Right cardiac atrium (tissue), 5 donors: ENCODE data around the gene RPL21. TPM values are rescaled to one million over a fixed set of nuclear protein-coding genes. Genes with fewer than 3 reads are reported as not detected.

Experiments used
- ATAC-seq, 2 donors: fragments of 200-7000 bp; cut with Tn5 transposase; one replicate each; pipeline versions ENCODE4 v1.8.0 to v1.9.1; 2020; ENCODE audit warnings: moderate library complexity in 2 of 2, mild to moderate bottlenecking in 1 of 2
- DNase-seq, 3 donors: peaks; one replicate each; pipeline ENCODE4 v3.0.0-alpha.2; 2020
- H3K27ac ChIP-seq: one replicate; pipeline ENCODE4 v1.5.1; 2013; ENCODE audit warnings: mild to moderate bottlenecking, low read length, control low read depth, moderate library complexity
- H3K27me3 ChIP-seq: one replicate; pipeline ENCODE4 v1.6.1; 2013; ENCODE audit not compliant: control insufficient read depth, insufficient read depth
- H3K4me1 ChIP-seq: one replicate; pipeline ENCODE4 v1.6.1; 2013; ENCODE audit warnings: low read length; ENCODE audit not compliant: control insufficient read depth, insufficient read depth
- H3K4me3 ChIP-seq: one replicate; pipeline ENCODE4 v1.5.1; 2013; ENCODE audit warnings: low read length, control low read depth
- H3K9me3 ChIP-seq: one replicate; pipeline ENCODE4 v1.6.1; 2013; ENCODE audit warnings: low read length; ENCODE audit not compliant: control insufficient read depth
- WGBS: extraction: QIAGEN DNeasy Blood & Tissue Kit; methylation state at CpG from one replicate; pipeline ENCODE4 v1.1.7; 2013; 5-methylcytosine and 5-hydroxymethylcytosine counted together
- intact Hi-C, 4 donors: fragments of 100-400 bp; cut with DNase I; formaldehyde crosslinking; loops; one replicate each; pipeline versions ENCODE4 v1.11.0 to v1.14.0; 2022 to 2023
- polyA plus RNA-seq: library from polyadenylated mRNA; stranded (reverse); fragments of 200-250 nt; gene quantifications from one replicate; pipeline ENCODE4 v1.2.3, GENCODE V29; 2013
- total RNA-seq, 4 donors: library from RNA; stranded (reverse); fragmentation: NEBNext Ultra II Directional; extraction: Animal tissue kit (Norgen Biotek cat#: 25700); gene quantifications; one replicate each; pipeline ENCODE4 v1.2.1, GENCODE V29; 2021
- donor health status: healthy with polysubstance abuse.
- donor health status: DM: no; HTN: yes; CAD: no.
- donor health status: DM: no; HTN: no; CAD: no.
- donor health status: DM: no; HTN: yes; CAD: no; lungs with severe emphysema.
- donor health status: DM: yes; HTN: yes; CAD: no.

Gene RPL21
- total and polyA plus RNA-seq, 5 donors: 662 to 895 (median 811) TPM

DNA sequence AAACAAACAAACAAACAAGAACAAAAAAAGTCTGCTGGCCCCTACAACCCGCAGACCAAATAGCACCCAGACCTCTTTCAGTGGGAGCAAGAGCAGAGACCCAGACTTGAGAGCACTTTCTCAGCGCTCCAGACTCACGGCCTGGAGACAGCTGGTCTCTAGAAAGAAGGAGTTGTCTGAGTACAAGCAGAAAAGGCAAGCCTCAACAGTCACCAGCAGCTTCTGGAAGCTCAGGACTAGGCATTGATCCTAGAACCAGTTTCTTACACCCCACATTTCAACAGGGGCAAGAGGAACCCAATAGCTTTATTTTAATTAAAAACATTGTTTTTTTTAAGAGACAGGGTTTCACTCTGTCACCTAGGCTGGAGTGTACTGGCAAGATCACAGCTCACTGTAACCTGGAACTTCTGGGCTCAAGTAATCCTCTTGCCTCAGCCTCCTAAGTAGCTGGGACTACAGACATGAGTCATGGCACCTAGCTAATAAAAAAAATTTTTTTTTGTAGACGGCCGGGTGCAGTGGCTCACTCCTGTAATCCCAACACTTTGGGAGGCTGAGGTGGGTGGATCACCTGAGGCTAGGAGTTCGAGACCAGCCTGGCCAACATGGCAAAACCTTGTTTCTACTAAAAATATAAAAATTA, 49.7 kb downstream of the RPL21 start:
- 86% methylated on average over 6 of the region's 6 CpGs for WGBS
- Histone ChIP-seq H3K9me3 (no peaks in the 10 kb centered on the region), H3K27ac (no peak overlapping the region), H3K4me3 (no peak overlapping the region), H3K4me1 (no peaks in the 10 kb centered on the region), H3K27me3 (no peaks in the 10 kb centered on the region)
- DNase-seq (no peak), ATAC-seq (no peak)
- intact Hi-C loops: no loop called here

DNA sequence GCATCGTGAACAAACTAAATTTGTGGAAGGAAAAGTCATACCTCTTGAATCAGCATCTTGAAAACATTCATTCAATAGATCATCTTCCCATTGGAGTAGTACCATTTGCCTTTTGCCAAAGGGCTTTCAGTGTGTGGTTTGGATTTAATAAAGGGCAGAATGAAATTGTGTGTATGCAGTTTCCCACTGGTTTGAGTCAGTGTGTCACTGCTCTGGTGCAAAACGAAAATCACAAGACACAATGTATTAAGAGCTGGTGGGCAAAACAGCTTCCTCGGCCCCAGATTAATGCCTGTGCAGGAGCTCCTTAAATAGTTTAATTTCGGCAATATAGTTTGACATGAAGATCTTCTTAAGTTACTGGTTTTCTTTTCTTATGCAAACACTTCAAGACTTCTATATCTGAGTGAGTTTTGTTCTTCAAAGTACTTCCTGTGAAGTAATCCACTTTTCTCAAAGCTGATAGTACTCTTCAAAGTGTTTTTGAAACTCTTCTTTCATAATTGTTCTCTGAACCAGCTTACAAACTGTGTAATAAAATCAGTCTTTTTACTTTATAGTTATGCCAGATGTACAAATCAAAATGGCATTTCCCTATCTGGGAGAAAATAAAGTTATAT, 51.4 kb downstream of the RPL21 start:
- Histone ChIP-seq H3K27me3 (no peaks in the 10 kb centered on the region), H3K9me3 (no peaks in the 10 kb centered on the region), H3K4me1 (no peaks in the 10 kb centered on the region), H3K4me3 (no peak overlapping the region), H3K27ac (no peak overlapping the region)
- 82% methylated on average over 4 of the region's 4 CpGs for WGBS
- no peak for DNase-seq
- intact Hi-C loops: no loop called here
- no peak for ATAC-seq

DNA sequence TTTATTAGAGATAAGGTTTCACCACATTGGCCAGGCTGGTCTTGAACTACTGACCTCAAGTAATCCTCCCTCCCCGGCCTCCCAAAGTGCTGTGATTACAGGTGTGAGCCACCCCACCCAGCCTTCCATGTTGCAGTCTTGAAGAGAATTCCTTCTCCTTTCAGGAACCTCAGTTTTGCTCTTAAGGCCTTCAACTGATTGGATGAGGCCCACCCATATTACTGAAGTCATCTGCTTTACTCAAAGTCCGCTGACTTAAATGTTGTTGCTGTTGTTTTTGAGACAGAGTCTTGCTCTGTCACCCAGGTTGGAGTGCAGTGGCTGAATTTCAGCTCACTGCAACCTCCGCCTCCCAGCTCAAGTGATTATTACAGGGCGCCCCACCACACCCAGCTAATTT, 52.7 kb downstream of the RPL21 start:
- Histone ChIP-seq H3K9me3 (no peaks in the 10 kb centered on the region), H3K4me1 (no peaks in the 10 kb centered on the region), H3K27me3 (no peaks in the 10 kb centered on the region), H3K27ac (no peak overlapping the region), H3K4me3 (no peak overlapping the region)
- DNase-seq (no peak), ATAC-seq (no peak)
- WGBS: 93% methylated on average over 4 of the region's 4 CpGs
- intact Hi-C loops: no loop called here

DNA sequence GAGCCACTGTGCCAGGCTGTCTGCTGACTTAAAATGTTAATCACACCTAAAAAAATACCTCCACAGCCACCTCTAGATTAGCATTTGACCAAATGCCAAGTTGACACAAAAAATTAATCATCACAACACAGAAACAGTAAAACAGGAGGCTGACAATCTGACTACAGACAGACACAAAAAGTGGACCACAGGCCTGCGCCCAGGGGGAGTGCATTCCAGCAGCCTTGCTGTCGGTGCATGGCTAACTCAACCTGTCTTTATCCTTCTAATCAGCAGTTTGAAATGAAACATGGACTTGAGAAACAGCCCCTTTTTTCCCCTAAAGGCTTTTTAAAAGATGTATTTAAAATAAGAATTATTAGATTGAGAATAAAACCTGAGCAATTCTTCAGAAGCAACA, 53.3 kb downstream of the RPL21 start:
- intact Hi-C loops: no loop called here
- Histone ChIP-seq H3K4me1 (no peaks in the 10 kb centered on the region), H3K27me3 (no peaks in the 10 kb centered on the region), H3K4me3 (no peak overlapping the region), H3K9me3 (no peaks in the 10 kb centered on the region), H3K27ac (no peak overlapping the region)
- 67% methylated on average over 2 of the region's 2 CpGs for WGBS
- DNase-seq (no peak), ATAC-seq (no peak)

Other genes with a start within 250 kb of the RPL21 start
- 10 to 100 TPM; 16.6 to 19.3 (median 18.4) TPM for gene USP12, start 79.7 kb upstream of the RPL21 start, total RNA-seq
- 5.4 TPM for gene USP12, start 79.7 kb upstream of the RPL21 start, polyA plus RNA-seq
- 10 to 100 TPM; 10.5 to 35.8 (median 19.0) TPM for gene RASL11A, start 19.3 kb downstream of the RPL21 start, total RNA-seq
- 15.2 TPM for gene RASL11A, start 19.3 kb downstream of the RPL21 start, polyA plus RNA-seq
- 100 to 1,000 TPM; 149 to 204 (median 191) TPM for gene GTF3A, start 173.1 kb downstream of the RPL21 start, total RNA-seq
- gene GTF3A, start 173.1 kb downstream of the RPL21 start, polyA plus RNA-seq: 366 TPM
- gene MTIF3, start 199.0 kb downstream of the RPL21 start, total RNA-seq: 100 to 1,000 TPM; 102 to 157 (median 123) TPM
- 283 TPM for gene MTIF3, start 199.0 kb downstream of the RPL21 start, polyA plus RNA-seq